ENCODE data around the gene JAKMIP3.

The JAKMIP3 gene

GRCh38 chr10:132065491-132066105 is at the start of gene JAKMIP3:
JAKMIP3 (plus strand) TSS chr10:132065946; CDS start chr10:132104809, 38,863 bp downstream.
- TF ChIP-seq ZNF565 (CRISPR knock-in tag; conservative IDR thresholded peaks at IDR 0.05; ENCODE audit: low read depth) (no peak), ZNF70 (CRISPR knock-in tag; IDR thresholded peaks at IDR 0.05) (no peak), BACH2 (CRISPR knock-in tag; IDR thresholded peaks at IDR 0.05; ENCODE audit: borderline replicate concordance) (no peak), SNAI2 (CRISPR knock-in tag; IDR thresholded peaks at IDR 0.05) (no peak), PPARA (CRISPR knock-in tag; IDR thresholded peaks at IDR 0.05; ENCODE audit: borderline replicate concordance) (no peak), ZFP30 (CRISPR knock-in tag; IDR thresholded peaks at IDR 0.05) (no peak), GLIS3 (CRISPR knock-in tag; IDR thresholded peaks at IDR 0.05) (no peak), ZC3H10 (CRISPR knock-in tag; IDR thresholded peaks at IDR 0.05) (no peak)
- ATAC-seq, result no peak

- TF ChIP-seq PATZ1 (CRISPR knock-in tag; IDR thresholded peaks at IDR 0.05; ENCODE audit: borderline replicate concordance) (no peak), SNAI2 (CRISPR knock-in tag; IDR thresholded peaks at IDR 0.05) (no peak), OSR1 (CRISPR knock-in tag; IDR thresholded peaks at IDR 0.05) (no peak), CSDC2 (CRISPR knock-in tag; IDR thresholded peaks at IDR 0.05) (no peak), TSHZ2 (CRISPR knock-in tag; IDR thresholded peaks at IDR 0.05) (no peak), PPARA (CRISPR knock-in tag; IDR thresholded peaks at IDR 0.05; ENCODE audit: borderline replicate concordance) (no peak), CREB5 (CRISPR knock-in tag; IDR thresholded peaks at IDR 0.05; ENCODE audit: low read depth) (no peak)
Measured at GRCh38 chr10:132016514-132016913, 49.2 kb upstream of the JAKMIP3 start.

GRCh38 chr10:132018446-132018845 is 47.3 kb upstream of the JAKMIP3 start:
- ATAC-seq, result no peak
- TF ChIP-seq CSDC2 (CRISPR knock-in tag; IDR thresholded peaks at IDR 0.05), result no peak
- no peak for TF ChIP-seq ARNTL (CRISPR knock-in tag; IDR thresholded peaks at IDR 0.05; ENCODE audit: borderline replicate concordance, low read depth)
- TF ChIP-seq ZFP3 (CRISPR knock-in tag; IDR thresholded peaks at IDR 0.05), result no peak

More at GRCh38 chr10:132016514-132016913, 49.2 kb upstream of the JAKMIP3 start:
- no peak for ATAC-seq

GRCh38 chr10:132019366-132019765 is 46.4 kb upstream of the JAKMIP3 start:
- TF ChIP-seq ZC3H10 (CRISPR knock-in tag; IDR thresholded peaks at IDR 0.05) (no peak), ESRRG (CRISPR knock-in tag; IDR thresholded peaks at IDR 0.05) (no peak), CSRNP3 (CRISPR knock-in tag; IDR thresholded peaks at IDR 0.05) (no peak), ZNF70 (CRISPR knock-in tag; IDR thresholded peaks at IDR 0.05) (no peak), GLIS3 (CRISPR knock-in tag; IDR thresholded peaks at IDR 0.05) (no peak), ZNF8 (CRISPR knock-in tag; IDR thresholded peaks at IDR 0.05) (no peak), POU6F1 (CRISPR knock-in tag; IDR thresholded peaks at IDR 0.05; ENCODE audit: borderline replicate concordance, low read depth) (no peak), CSDC2 (CRISPR knock-in tag; IDR thresholded peaks at IDR 0.05) (no peak), OSR1 (CRISPR knock-in tag; IDR thresholded peaks at IDR 0.05) (no peak), PATZ1 (CRISPR knock-in tag; IDR thresholded peaks at IDR 0.05; ENCODE audit: borderline replicate concordance) (no peak)
- ATAC-seq, result no peak

Data from SK-N-SH treated with all-trans-retinoic acid at 6 μM for 48 hours (cell line).